AG09319 (cell line): ENCODE measurements around the gene CCNY.

ENCODE experiments used
- DNase-seq: peaks from one replicate; pipeline ENCODE4 v3.0.0-alpha.2; 2010; ENCODE audit warnings: low read depth; ENCODE audit errors: extremely low read depth
- CTCF ChIP-seq: IDR thresholded peaks from 2 replicates; pipeline ENCODE4 v1.5.1; 2011; ENCODE audit warnings: low read depth, mild to moderate bottlenecking, inconsistent platforms, low read length, moderate library complexity

The CCNY gene

GRCh38 chr10:35470248-35470924 lies 134.1 kb downstream of the CCNY start:
- DNase-seq: no peak
- no peak for TF ChIP-seq CTCF

GRCh38 chr10:35470925-35471315 lies 134.6 kb downstream of the CCNY start:
- no peak for TF ChIP-seq CTCF
- no peak for DNase-seq

- DNase-seq: no peak
Measured at GRCh38 chr10:35471435-35471834, 135.1 kb downstream of the CCNY start.

GRCh38 chr10:35480142-35480541 lies 143.8 kb downstream of the CCNY start:
- no peak for DNase-seq

More at GRCh38 chr10:35471435-35471834, 135.1 kb downstream of the CCNY start:
- no peak for TF ChIP-seq CTCF

GRCh38 chr10:35481413-35481812 lies 145.1 kb downstream of the CCNY start:
- no peak for TF ChIP-seq CTCF
- DNase-seq: no peak

More at GRCh38 chr10:35480142-35480541, 143.8 kb downstream of the CCNY start:
- TF ChIP-seq CTCF: no peak

GRCh38 chr10:35486297-35486990 lies 150.1 kb downstream of the CCNY start:
- DNase-seq: no peak
- TF ChIP-seq CTCF: no peak

- DNase-seq: no peak
- TF ChIP-seq CTCF: no peak
Measured at GRCh38 chr10:35487336-35488034, 151.2 kb downstream of the CCNY start.
